ENCODE results near the gene ANP32A.

ANP32A gene

DNA sequence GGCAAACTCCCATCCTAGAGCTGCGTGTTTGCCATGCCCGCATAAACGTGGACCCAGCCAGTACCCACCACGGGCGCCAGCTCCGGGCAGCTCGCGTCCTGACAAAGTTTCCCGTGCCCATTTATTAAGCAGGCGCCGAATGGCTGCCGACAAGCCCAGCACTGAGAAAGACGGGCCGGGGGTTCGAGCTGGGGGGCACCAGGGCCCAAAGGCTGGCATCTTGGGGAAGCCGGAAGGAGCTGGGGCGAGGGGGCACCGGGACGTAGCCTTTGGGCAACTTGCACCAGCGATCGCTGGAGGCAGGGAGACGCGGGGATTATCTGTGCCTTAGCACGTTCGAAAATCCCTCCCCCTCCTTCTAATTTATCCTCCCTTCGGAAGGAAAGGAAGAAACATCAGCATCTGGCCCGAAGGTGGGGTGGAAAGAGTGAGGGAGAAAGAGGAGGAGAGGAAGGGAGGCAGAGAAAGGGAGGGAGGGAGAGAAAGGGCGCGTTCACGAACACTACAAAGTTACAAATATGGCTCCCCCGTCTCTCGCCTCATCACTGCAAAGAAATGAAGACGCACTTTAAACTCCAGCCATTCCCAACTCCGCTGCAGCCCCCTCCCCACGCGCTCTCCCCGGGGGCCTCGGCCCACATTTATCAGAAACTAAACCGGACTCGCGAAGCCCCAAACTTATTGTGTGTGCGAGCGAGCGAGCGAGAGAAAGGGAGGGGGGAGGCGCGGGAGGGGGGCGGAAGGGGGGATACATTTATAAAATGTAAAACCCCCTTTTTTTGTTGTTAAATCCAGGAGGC lies 1.0 kb downstream of the ANP32A start:
- DNase-seq = no peak

DNA sequence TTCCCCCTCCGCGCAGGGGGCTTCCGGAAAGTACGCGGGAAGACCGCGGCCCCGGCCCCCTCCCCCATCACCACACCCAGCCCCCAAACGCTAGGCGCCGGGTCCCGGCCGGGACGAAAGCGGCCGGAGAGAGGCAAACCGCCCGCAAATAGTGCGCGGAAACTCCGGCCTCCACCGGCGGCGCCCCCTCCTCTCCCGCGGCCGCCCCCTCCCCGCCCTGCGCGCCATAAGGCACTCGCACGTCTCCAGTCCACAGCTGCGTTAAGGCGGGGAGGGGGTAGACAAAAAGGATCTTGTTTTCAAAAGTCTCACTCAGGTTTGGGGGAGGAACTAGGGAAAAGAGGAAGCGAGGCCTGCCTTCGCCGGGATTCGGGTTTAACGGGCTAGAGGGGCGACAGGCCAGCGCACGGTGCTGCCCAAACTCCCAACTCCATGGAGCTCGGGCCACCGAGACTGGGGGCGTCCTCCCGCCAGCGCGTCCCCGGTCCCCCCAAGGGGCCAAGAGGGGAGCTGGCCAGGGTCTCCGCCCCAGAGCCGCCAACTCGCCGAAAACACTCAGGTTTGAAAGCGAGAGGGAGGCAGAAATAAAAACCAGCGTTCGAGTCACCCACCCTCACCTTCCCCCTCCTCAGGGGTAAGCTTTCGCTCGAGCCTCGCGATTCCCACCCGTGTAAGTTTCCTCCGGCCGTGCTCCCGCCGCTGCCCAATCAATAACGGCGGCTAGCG lies 1.8 kb downstream of the ANP32A start:
- DNase-seq = peak; percentile 53

DNA sequence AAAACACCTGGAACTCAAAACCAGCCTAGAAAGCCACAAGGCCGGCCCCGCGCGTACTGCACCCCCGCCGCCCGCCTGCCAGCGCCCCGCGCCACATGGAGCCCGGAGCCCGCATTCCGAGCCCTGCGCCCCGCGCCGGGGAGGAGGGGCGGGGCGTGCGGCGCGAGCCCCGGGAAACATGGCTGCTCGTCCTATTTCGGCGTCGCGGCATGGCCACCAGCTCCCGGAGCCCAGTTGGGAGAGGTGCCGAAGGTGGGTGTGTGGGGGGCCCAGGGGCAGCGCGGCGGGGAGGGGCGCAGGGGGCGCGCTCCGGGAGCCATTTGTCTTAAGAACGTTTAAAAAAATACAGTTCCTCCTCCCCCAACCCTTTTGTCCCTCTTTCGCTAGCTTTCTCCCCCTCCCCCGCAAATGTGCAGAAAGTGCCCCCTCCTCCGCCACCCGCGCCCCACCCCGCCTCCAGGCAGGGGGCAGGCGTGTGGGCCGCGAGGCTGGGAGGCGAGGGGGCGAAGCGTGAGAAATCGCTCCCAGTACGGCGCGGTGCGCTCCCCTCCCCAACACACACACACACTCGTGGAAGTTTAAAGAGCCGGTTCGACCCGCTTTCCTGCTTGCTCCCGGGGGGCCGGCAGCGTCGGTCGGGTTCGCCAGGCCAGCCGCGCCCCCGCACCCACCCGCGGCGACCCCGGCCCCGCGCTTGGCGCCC lies 2.5 kb downstream of the ANP32A start:
- no peak for DNase-seq

DNA sequence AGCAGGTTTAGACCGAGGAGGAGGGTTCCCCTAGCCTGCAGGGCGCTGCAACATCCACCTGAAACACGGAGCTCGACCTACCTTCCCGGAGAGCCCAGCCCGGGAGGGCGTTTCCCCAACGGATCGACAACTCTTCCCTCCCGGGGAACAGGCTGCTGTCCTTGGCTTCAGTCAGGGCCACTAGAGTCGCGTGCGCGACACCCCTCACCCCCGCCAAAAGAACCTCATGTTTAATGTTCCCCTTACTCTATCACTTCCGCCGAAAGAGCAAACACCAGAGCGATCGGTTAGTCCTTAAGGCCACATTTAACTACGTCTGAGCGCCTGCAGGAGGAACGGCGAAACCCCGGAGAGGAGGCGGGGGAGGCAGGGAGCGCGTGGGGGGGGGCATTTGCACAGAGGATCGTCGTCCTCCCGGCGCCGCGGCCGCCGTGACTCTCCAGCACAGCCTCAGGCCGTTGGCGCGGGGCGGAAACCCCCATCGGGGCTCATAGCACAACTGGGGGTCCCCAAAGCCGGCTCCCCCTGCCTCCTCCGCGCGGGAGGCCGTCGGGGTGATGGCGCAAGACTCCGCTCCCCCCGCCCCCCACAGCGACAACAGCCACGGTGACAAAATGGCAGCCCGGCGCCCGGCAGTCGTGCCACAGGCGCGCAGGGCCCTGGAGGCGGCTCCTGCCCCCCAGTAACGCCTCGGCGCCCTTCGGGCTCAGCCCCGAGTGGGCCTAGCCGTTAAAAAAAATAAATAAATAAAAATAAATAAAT lies 3.2 kb downstream of the ANP32A start:
- DNase-seq = no peak

DNA sequence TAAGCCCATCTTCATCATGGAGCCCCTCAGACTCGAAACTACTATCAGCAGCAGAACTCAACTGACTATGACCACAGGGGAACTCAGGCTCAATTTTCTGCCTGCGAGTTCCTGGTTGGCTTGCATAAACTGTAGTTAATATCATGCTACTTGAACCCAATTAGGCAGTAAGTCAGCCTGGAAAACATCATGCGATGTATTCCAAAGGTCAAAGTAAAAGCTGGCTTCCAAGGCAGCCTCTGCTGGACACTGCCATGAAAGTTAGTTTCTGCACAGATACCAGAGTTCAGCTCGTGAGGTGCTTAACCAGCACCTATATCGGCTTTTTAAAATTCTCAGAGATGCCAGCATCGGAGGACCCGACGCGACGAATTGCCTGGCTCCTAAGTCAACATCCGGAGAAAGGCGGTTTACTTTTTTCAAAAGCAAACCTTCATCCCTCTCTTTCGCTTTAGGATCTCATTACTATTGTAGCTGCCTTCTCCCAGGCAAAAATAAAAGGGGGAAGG lies 3.8 kb downstream of the ANP32A start:
- DNase-seq = no peak

DNA sequence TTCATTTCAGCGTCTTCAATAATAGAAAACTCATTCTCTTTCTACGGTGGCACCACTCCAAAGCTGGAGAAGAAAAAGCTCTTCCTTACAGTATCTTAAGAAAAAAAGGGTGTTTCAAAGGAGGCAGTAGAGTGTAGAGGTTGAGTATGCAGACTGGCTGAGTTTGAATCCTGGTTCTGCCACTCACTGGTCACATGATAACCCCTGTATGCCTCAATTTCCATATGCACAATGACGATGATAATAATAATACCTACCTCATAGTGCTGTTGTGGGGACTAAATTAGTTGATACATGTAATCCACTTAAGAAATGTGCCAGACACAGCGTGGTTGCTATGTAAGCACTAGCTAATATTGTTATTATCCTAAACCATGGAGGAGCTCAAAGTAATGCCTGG lies 4.5 kb downstream of the ANP32A start:
- no peak for DNase-seq

DNA sequence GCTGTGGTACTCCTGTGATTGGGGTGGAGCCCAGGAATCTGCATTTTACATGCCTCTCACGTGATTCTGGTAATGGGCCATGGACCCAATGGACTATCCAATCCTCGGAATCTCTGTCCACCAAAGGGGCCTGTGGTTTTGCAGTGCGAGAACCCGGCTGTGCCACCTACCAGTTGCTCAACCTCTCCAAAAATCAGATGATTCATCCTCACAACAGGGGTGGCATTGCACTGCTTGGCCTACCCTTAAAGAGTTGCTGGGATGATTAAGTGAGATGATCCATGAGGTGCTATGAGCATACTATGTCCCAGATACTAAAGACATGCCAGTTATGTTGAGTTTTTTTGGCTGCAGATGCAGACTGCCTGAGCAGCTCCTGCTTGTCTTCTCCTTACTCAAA lies 5.1 kb downstream of the ANP32A start:
- no peak for DNase-seq

DNA sequence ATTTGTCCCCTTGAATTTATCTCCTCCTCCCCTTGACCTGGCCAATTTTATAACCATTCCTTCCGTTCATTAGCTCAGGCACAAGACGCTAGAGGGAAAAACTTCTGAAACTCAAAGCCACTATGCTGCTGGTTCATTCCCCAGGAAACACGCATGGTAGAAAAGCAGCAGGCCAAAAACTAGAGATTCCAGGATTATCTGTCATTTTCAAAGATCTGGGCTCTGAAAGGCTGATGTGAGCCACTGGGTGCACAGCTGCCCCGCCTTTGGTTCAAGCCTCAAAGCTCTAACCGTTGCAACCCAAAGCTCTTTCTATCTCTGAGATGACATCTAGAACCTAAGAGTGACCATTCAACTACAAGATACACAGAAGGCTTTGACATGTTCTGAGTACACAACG lies 6.1 kb downstream of the ANP32A start:
- no peak for DNase-seq

DNA sequence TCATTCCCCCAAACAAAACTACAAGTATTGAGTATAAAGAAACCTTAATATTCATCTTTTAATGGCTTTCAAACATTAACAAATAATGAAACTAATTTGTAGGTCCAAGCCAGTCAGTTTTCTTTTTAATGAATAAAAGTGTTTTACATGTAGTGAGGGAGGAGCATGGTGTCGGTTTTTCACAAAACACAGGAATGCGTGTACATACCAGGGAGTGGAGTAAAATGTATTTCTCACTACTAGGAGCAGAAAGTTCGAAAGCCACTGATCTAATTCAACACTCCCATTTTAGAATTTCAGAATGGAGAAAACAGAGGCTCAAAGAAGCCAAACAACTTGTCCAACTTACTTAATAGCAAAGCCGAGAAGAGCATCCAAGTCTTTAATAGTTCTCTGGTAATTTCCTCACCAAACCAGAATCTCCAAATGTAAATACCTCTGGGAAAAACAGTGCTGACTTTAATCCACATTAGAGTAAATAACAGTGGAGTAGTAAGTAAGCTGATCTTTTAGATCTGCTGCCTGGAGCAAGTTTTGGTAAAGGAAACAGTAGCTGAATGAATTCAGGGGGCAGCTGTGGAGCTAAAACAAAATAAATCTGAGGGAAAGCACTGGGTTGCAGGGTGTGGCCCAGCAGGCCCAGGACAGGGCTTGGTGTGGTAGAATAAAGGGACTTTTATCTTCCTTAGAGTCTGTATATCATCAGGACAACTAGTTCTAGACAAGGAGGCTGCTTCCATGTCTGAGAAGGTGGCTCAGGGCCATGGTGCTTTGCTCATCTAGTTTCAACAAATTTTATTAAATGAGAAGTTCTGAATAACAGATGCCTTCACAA lies 7.9 kb downstream of the ANP32A start:
- DNase-seq = no peak

DNA sequence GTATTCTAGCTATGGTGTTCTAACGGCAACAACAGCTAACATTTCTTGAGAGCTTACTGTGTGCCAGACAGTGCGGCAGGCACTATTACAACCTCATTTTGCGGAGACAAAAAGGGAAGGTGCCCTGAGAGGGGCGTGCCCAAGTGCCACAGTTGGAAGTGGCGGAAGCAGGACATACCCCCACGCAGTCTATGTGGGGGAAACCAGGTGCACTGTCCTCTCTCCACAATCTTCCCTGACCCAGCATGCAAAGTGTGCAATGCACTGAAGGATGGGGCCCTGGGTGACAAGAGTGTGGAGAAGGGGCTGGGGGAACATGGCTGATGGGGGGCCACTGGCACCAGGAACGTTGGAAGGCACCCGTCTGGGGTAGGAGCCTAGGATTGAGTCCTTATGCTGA lies 8.6 kb downstream of the ANP32A start:
- DNase-seq = no peak

DNA sequence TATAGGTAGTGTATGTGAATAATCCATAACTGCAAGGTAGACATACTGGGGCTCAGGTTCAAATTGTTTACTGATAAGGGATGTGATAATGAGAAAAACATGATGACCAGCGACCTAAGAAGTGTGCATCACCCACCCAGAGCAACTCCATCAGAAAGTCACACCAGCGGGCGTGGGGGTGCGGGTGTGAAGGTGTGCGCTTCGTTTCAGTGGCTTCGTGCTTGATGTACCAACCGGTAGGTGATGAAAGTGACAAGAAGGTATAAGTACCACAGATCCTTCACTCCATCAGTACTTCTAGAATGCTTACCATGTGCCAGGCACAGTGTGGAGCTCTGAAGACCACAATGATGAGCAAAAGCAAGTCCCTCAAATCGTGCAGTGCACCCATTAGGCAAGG lies 11.2 kb downstream of the ANP32A start:
- no peak for DNase-seq

DNA sequence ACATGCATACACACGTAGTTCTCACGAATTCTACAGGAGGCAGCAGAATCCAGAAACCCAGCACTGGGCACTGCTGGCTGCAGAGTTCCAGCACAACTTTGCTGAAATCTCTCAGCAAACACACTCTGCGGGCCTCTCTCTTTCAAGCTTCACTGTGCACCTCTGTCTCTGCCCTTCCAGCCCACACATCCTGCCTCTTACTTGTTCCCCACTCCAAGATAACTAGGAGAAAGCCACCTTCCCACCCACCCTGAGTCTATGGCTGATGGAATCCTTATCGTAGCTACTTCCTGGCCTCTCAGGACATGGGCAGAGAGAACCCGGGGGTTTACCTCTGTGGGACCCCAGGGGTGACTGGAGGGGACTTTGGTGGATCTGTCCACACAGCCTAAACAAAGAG lies 11.9 kb downstream of the ANP32A start:
- DNase-seq = no peak

DNA sequence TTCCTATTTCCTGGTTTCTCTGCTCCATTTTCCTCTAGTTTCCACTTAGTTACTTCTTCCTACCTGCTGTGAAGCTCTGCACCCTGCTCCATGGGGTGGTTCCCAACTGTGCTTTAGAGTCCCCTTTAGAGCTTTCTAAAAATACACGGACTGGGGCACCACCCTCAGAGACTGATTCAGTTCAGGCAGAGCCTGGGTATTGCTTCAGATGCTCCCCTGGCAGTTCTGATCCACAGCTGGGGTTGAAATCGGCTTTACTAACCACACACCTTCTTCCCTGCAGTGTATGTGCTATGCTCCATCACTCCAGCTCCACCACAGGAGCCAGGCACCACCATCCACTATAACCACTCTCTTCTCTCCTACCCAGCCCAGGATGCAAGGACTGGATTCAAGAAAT lies 12.6 kb downstream of the ANP32A start:
- no peak for DNase-seq

DNA sequence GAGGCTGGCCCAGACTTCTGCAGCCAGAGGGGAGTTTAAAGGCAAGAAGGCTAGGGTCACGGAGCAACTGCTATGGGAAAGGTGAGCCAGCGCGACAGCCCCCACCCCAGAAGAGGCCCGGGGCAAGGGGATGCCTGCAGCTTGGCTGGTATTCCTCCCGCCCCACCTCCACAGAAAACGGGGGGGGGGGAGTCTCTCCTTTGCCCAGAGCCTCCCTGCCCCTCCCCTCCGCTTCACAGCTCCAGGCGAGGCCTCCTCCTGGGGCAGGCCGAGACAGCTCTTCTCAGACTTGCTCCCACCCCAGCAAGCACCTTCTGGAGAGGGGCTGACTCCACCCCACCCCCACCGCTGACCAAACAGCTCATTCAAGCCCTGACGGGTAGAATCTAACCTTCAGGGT lies 13.4 kb downstream of the ANP32A start:
- DNase-seq = no peak

DNA sequence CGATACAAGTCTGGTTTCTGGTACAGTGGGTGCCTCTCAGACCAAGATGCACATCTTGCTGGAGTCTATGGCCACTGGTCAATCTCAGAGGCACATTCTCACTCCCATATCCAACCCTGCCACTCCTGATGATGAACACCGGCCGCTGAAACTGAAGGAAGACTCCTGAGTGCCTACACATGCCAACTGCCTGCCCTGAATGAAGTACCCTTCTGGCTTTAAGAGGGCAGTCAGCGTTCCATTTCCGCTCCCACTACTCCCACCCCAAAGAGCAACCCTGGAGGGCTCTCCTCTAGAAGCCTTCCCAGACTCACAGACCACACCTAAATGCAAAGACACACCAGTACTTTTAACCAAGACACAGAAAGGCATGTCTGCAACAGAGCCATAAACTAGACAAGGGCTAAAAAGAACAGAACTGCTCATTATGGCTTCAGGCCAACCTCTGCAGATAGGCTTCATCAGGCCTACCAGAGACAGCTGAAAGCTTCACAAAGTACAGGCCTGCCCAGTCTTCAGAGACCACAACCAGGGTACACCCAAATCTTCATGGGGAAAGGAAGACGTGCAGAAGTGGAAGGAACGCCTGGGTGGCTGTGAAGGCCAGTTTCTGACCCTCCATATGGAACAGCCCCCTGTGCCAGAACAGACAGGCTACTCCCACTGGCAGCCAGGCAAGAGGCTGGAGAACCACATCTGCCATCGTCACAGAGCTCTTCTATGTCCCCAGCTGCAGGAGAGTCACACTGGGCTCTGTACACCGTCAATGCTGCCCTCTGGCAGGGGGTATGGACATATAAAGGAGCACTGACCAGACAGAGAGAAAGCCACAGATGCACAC lies 14.3 kb downstream of the ANP32A start:
- DNase-seq = no peak

DNA sequence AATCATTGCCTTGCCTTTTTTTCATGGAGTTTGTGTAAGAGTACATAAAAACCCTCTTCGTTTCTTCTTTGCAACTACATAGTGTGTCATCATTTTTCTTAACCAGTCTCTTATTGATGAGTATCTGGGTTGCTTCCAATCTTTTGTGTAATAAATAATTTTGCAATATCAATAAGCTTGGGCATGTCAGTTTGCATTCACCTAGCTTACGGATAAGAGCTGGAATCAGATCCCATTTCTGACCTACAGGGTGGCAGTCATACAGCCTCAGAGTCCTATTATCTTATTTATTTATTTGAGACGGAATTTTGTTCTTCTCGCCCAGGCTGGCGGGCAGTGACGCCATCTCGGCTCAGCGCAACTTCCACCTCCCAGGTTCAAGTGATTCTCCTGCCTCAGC lies 18.3 kb downstream of the ANP32A start:
- DNase-seq = no peak

DNA sequence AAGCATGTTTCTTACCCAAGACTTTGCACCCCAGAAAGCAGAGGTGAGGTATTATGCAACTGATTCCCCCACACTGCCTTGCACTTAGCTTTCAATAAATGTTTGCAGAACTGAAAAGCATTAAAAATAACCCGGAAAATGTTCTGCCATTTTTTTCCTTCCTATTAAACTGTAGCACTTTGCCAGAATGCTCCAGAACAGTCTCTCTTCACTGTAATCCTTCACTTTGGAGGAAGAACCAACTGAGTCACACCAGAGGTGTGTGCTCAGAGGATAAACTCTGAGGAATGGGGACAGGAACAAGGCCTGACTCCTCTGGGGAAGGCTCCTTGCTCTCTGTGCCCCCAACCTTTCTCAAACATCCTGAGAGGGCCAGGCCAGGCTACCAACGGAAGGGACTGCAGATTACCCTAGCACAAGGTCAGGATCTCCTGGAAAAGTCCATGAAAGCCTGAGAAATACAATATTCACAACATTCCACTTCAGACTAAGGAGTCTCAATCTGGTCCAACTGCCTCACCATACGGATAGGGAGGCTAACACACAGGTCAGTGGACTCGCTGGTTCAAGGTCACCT lies 19.0 kb downstream of the ANP32A start:
- no peak for DNase-seq

DNA sequence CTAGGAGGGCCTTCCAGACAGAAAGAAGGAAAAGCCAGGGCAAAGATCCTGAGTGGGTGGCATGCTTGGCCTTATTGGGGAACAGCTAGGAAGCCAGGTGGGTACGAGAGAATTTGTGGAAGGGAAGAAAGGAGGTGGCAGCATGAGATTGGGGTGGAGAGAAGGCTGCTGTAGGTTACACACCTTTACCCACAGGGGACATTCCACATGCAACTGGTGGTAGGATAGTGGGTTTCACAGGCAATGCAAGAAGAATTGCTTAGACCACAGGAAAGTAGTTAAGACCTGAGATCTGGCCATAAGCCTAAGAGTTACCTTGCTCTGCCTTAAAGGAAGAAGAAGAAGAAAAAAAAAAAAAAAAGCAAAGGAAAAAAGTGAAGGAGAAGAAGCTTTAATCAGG lies 19.8 kb downstream of the ANP32A start:
- no peak for DNase-seq

DNA sequence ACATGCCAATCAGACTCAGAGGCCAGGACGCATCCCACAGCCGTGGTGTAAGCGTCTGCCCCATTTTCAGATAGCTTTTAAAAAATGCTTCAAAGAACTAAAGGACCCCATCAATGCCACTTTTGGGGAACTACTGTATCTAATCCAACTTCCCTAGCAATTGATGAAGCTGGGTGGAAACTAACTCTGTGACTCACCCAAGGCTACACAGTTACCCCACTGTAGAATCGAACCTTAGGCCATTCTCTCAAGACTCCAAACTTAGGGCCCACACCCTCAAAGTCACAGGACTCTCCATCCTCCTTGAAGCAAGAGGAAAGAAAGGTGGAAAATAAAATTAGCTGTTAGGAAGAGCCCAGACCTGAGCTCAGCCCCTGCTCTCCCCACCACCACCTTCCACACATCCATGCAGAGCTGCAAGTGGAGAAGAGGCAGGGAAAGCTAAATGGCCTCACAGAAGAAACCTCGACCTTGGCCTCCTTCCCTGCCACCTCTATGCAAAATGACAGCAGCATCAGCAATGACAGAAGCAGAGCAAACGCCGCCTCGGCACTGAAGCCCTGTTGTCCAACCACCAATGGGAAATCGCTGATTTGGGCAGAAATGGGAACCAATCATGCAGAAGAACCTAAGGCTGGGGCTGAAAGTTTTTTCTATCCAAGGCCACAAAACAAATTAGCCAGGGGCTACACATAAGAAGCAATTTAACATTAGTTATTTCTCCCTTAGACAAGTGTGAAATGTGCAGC lies 22.2 kb downstream of the ANP32A start:
- DNase-seq = no peak
